GM12892 (cell line): ENCODE results near the gene AMBRA1.

ENCODE experiments used
- POLR2A ChIP-seq: IDR thresholded peaks from 2 replicates; pipeline ENCODE4 v1.6.1; 2011; ENCODE audit warnings: low read depth, low read length, control low read depth
- TAF1 ChIP-seq: IDR thresholded peaks from 2 replicates; pipeline ENCODE4 v1.6.1; 2011; ENCODE audit warnings: low read depth, mild to moderate bottlenecking, control low read depth, low read length, borderline replicate concordance

DNA sequence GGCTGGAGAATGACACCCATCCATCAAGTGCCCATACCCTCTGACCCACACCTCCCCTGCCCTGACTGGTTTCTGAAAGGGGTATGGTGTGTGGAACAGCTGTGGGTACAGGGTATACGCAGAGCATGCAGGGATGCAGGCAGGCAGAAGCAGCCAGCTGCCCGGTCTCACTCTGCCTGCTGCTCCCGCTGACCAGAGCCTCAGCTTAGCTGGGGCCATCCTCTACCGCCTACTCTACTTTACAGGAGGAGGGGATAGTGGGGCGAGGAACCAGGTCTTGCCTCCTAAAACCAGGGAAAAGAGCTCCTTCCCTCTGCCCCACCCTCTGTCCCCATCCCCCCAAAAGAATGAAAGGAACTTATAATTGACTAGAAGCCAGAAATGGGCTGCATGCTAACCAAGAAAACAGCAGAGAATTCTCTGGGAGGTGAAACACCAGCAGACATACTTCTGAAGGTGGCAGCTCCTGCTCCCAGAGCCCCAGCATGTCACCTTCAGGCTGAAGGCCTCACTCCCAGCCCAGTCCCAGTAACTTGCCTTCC, 189.3 kb downstream of the AMBRA1 start:
- TF ChIP-seq POLR2A (no peak), TAF1 (no peak)
